PC-9 (cell line): ENCODE measurements around the gene KCNJ16.

Experiments used
- CTCF ChIP-seq: fragments of 200-600 bp; sonication (generic); conservative IDR thresholded peaks from 2 replicates; pipeline ENCODE4 v1.6.1; 2017; ENCODE audit warnings: mixed run types, antibody characterized with exemption, mild to moderate bottlenecking, moderate library complexity
- EZH2 ChIP-seq: fragments of 200-600 bp; sonication (generic); IDR thresholded peaks from 2 replicates; pipeline ENCODE4 v1.8.0; 2017; ENCODE audit warnings: antibody characterized with exemption, low read depth

GRCh38 chr17:70116919-70117318 lies 41.9 kb downstream of the KCNJ16 start:
- no peak for TF ChIP-seq CTCF
- TF ChIP-seq EZH2, result no peak
